Stimulated activated CD8-positive, alpha-beta memory T cell treated with anti-CD3 and anti-CD28 coated beads, Interleukin-12 subunit alpha, Interleukin-12 subunit beta, amount 100 ng/mL, for 24 hours (primary cell): ENCODE results near the gene CREB5.
"Not testable (repeated sequence)": the region's sequence is repeated elsewhere in the genome, so short reads cannot be mapped to it uniquely, and the experiment has no call there.

ENCODE experiments used
- DNase-seq: peaks from one replicate; pipeline ENCODE4 v3.0.0-alpha.2; 2020; ENCODE audit errors: extremely low read depth

The CREB5 gene

GRCh38 chr7:28778786-28779185, 366.5 kb downstream of the CREB5 start:
- DNase-seq: no peak

GRCh38 chr7:28779954-28780353, 367.6 kb downstream of the CREB5 start:
- DNase-seq: no peak

GRCh38 chr7:28782362-28782761, 370.0 kb downstream of the CREB5 start:
- DNase-seq: no peak

- DNase-seq: no peak
Observed at GRCh38 chr7:28784171-28784902, 372.0 kb downstream of the CREB5 start.

GRCh38 chr7:28785041-28785995, 373.0 kb downstream of the CREB5 start:
- DNase-seq: no peak

GRCh38 chr7:28786156-28786555, 373.8 kb downstream of the CREB5 start:
- DNase-seq: not testable (repeated sequence)

GRCh38 chr7:28787106-28787505, 374.8 kb downstream of the CREB5 start:
- DNase-seq: no peak

GRCh38 chr7:28790467-28790866, 378.1 kb downstream of the CREB5 start:
- no peak for DNase-seq

GRCh38 chr7:28792858-28793257, 380.5 kb downstream of the CREB5 start:
- no peak for DNase-seq

GRCh38 chr7:28793381-28794085, 381.2 kb downstream of the CREB5 start:
- no peak for DNase-seq

- DNase-seq: no peak
Observed at GRCh38 chr7:28798274-28798673, 386.0 kb downstream of the CREB5 start.

GRCh38 chr7:28799619-28800018, 387.3 kb downstream of the CREB5 start:
- DNase-seq: no peak

GRCh38 chr7:28800150-28800549, 387.8 kb downstream of the CREB5 start:
- no peak for DNase-seq

GRCh38 chr7:28802450-28802849, 390.1 kb downstream of the CREB5 start:
- no peak for DNase-seq

- no peak for DNase-seq
Observed at GRCh38 chr7:28804157-28804556, 391.8 kb downstream of the CREB5 start.

GRCh38 chr7:28804990-28805389, 392.7 kb downstream of the CREB5 start:
- no peak for DNase-seq

GRCh38 chr7:28806841-28807240, 394.5 kb downstream of the CREB5 start:
- no peak for DNase-seq

GRCh38 chr7:28807396-28807994, 395.2 kb downstream of the CREB5 start:
- DNase-seq: no peak

GRCh38 chr7:28808796-28809533, 396.6 kb downstream of the CREB5 start:
- DNase-seq: no peak

GRCh38 chr7:28811008-28811407, 398.7 kb downstream of the CREB5 start:
- DNase-seq: no peak
